ENCODE data around the gene TRPM2. TPM values are rescaled to one million over a fixed set of nuclear protein-coding genes. Genes with fewer than 3 reads are reported as not detected.

The TRPM2 gene
- total and polyA plus RNA-seq, 4 experiments from 2014 or later: 0.37 to 1.7 (median 1.3) TPM; not detected in 1

GRCh38 chr21:44331209-44331608, 22.2 kb upstream of the TRPM2 start:
- CTCF ChIA-PET (ENCODE audit: partially characterized antibody): interaction anchor here (0.9 kb wide), 1 partner anchor 150 kb away, joined by 3 read pairs; no protein-coding TSS in a partner anchor
- H3K9me3 Mint-ChIP-seq: peaks cover 0 to 3% (median 0%) of the 10 kb centered on the region in 8 donors
- no peaks in the 10 kb centered on the region for H3K27me3 Mint-ChIP-seq
- no peak overlapping the region for H3K4me3 ChIP-seq (ENCODE audit: low read length in 2 of 2)
- H3K4me1 ChIP-seq (ENCODE audit: insufficient read depth, low read length): no peaks in the 10 kb centered on the region
- H3K27ac Mint-ChIP-seq: no peak overlapping the region
- no peaks in the 10 kb centered on the region for H3K9me3 ChIP-seq (ENCODE audit: control insufficient read depth in 1 of 2, low read length in 2 of 2)
- peaks cover 0 to 6% of the 10 kb centered on the region in 2 donors for H3K36me3 Mint-ChIP-seq
- intact Hi-C loops (cut with micrococcal nuclease): loop anchor here (10.0 kb wide), 1 partner anchor 484 kb away; the partner anchor contains the start of gene SUMO3
- H3K36me3 ChIP-seq (ENCODE audit: insufficient read depth, low read length): peaks cover 1% of the 10 kb centered on the region
- POLR2A ChIA-PET (ENCODE audit: partially characterized antibody): interaction anchor here (2.1 kb wide), 1 partner anchor 8 kb away, joined by 5 read pairs; the partner anchor contains the start of gene CFAP410
- H3K27ac ChIP-seq (ENCODE audit: low read depth, low read length): no peak overlapping the region
- DNase-seq: no peak
- no peak overlapping the region for H3K4me3 Mint-ChIP-seq
- peaks cover 0 to 5% (median 2%) of the 10 kb centered on the region in 4 donors for H3K4me1 Mint-ChIP-seq
- H3K27me3 ChIP-seq (ENCODE audit: insufficient read depth, low read length): no peaks in the 10 kb centered on the region

- Mint-ChIP-seq H3K4me1 (peaks cover 0 to 5% (median 2%) of the 10 kb centered on the region in 4 donors), H3K4me3 (no peak overlapping the region), H3K27me3 (no peaks in the 10 kb centered on the region), H3K9me3 (peaks cover 0 to 3% (median 0%) of the 10 kb centered on the region in 8 donors), H3K36me3 (peaks cover 0 to 9% of the 10 kb centered on the region in 2 donors), H3K27ac (peak overlapping the region in 2 of 7 donors; percentile 55 to 70)
- intact Hi-C loops (cut with micrococcal nuclease): loop anchor here (10.0 kb wide), 1 partner anchor 483 kb away; the partner anchor contains the start of gene SUMO3
- H3K27ac ChIP-seq (ENCODE audit: low read depth, low read length): no peak overlapping the region
- no peak for DNase-seq
- no peaks in the 10 kb centered on the region for H3K4me1 ChIP-seq (ENCODE audit: insufficient read depth, low read length)
- no peaks in the 10 kb centered on the region for H3K9me3 ChIP-seq (ENCODE audit: control insufficient read depth in 1 of 2, low read length in 2 of 2)
- ChIA-PET CTCF (ENCODE audit: partially characterized antibody) (interaction anchor here (0.9 kb wide), 1 partner anchor 149 kb away, joined by 3 read pairs; no protein-coding TSS in a partner anchor), POLR2A (ENCODE audit: partially characterized antibody) (no interaction called here)
- H3K4me3 ChIP-seq (ENCODE audit: low read length in 2 of 2): no peak overlapping the region
- H3K27me3 ChIP-seq (ENCODE audit: insufficient read depth, low read length): no peaks in the 10 kb centered on the region
- peaks cover 5% of the 10 kb centered on the region for H3K36me3 ChIP-seq (ENCODE audit: insufficient read depth, low read length)
Observed at GRCh38 chr21:44331650-44332307, 21.6 kb upstream of the TRPM2 start.

GRCh38 chr21:44332383-44332782, 21.0 kb upstream of the TRPM2 start:
- no peaks in the 10 kb centered on the region for H3K9me3 ChIP-seq (ENCODE audit: control insufficient read depth in 1 of 2, low read length in 2 of 2)
- Mint-ChIP-seq H3K4me3 (no peak overlapping the region), H3K36me3 (peaks cover 0 to 12% of the 10 kb centered on the region in 2 donors), H3K9me3 (peaks cover 0 to 5% (median 0%) of the 10 kb centered on the region in 8 donors), H3K27ac (peak overlapping the region in 1 of 7 donors; percentile 55), H3K27me3 (no peaks in the 10 kb centered on the region), H3K4me1 (peaks cover under 1 to 5% (median 4%) of the 10 kb centered on the region in 4 donors)
- intact Hi-C loops (cut with micrococcal nuclease): loop anchor here (10.0 kb wide), 1 partner anchor 482 kb away; the partner anchor contains the start of gene SUMO3
- DNase-seq: no peak
- H3K4me1 ChIP-seq (ENCODE audit: insufficient read depth, low read length): no peaks in the 10 kb centered on the region
- no peak overlapping the region for H3K27ac ChIP-seq (ENCODE audit: low read depth, low read length)
- H3K36me3 ChIP-seq (ENCODE audit: insufficient read depth, low read length): peaks cover 5% of the 10 kb centered on the region
- ChIA-PET CTCF (ENCODE audit: partially characterized antibody) (no interaction called here), POLR2A (ENCODE audit: partially characterized antibody) (no interaction called here)
- no peak overlapping the region for H3K4me3 ChIP-seq (ENCODE audit: low read length in 2 of 2)
- no peaks in the 10 kb centered on the region for H3K27me3 ChIP-seq (ENCODE audit: insufficient read depth, low read length)

- Histone ChIP-seq H3K9me3 (ENCODE audit: control insufficient read depth in 1 of 2, low read length in 2 of 2) (no peaks in the 10 kb centered on the region), H3K27me3 (ENCODE audit: insufficient read depth, low read length) (no peaks in the 10 kb centered on the region), H3K4me1 (ENCODE audit: insufficient read depth, low read length) (peaks cover under 1% of the 10 kb centered on the region), H3K27ac (ENCODE audit: low read depth, low read length) (no peak overlapping the region), H3K36me3 (ENCODE audit: insufficient read depth, low read length) (peaks cover 5% of the 10 kb centered on the region), H3K4me3 (ENCODE audit: low read length in 2 of 2) (no peak overlapping the region)
- ChIA-PET POLR2A (ENCODE audit: partially characterized antibody) (no interaction called here), CTCF (ENCODE audit: partially characterized antibody) (no interaction called here)
- Mint-ChIP-seq H3K27me3 (no peaks in the 10 kb centered on the region), H3K9me3 (peaks cover 0 to 11% (median 0%) of the 10 kb centered on the region in 8 donors), H3K27ac (peak overlapping the region in 2 of 7 donors; percentile 11 to 53), H3K4me1 (peaks cover 6 to 11% (median 8%) of the 10 kb centered on the region in 4 donors), H3K4me3 (no peak overlapping the region), H3K36me3 (peaks cover 0 to 17% of the 10 kb centered on the region in 2 donors)
- intact Hi-C loops (cut with micrococcal nuclease): loop anchor here (10.0 kb wide), 1 partner anchor 482 kb away; the partner anchor contains the start of gene SUMO3
- no peak for DNase-seq
Observed at GRCh38 chr21:44332965-44333364, 20.5 kb upstream of the TRPM2 start.

- H3K4me3 Mint-ChIP-seq: no peak overlapping the region
- H3K4me1 Mint-ChIP-seq: peaks cover 6 to 16% (median 9%) of the 10 kb centered on the region in 4 donors
- no peaks in the 10 kb centered on the region for H3K27me3 Mint-ChIP-seq
- H3K27ac Mint-ChIP-seq: peak overlapping the region in 1 of 7 donors; percentile 11
- Histone ChIP-seq H3K4me3 (ENCODE audit: low read length in 2 of 2) (no peak overlapping the region), H3K36me3 (ENCODE audit: insufficient read depth, low read length) (peaks cover 5% of the 10 kb centered on the region), H3K27ac (ENCODE audit: low read depth, low read length) (no peak overlapping the region), H3K9me3 (ENCODE audit: control insufficient read depth in 1 of 2, low read length in 2 of 2) (no peaks in the 10 kb centered on the region), H3K4me1 (ENCODE audit: insufficient read depth, low read length) (peaks cover 5% of the 10 kb centered on the region), H3K27me3 (ENCODE audit: insufficient read depth, low read length) (no peaks in the 10 kb centered on the region)
- peaks cover 0 to 20% of the 10 kb centered on the region in 2 donors for H3K36me3 Mint-ChIP-seq
- peaks cover 0 to 14% (median 0%) of the 10 kb centered on the region in 8 donors for H3K9me3 Mint-ChIP-seq
- intact Hi-C loops (cut with micrococcal nuclease): loop anchor here (10.0 kb wide), 1 partner anchor 481 kb away; the partner anchor contains the start of gene SUMO3
- CTCF ChIA-PET (ENCODE audit: partially characterized antibody): no interaction called here
- DNase-seq: no peak
- POLR2A ChIA-PET (ENCODE audit: partially characterized antibody): no interaction called here
Observed at GRCh38 chr21:44333509-44334328, 19.7 kb upstream of the TRPM2 start.

- no peaks in the 10 kb centered on the region for H3K27me3 Mint-ChIP-seq
- H3K36me3 Mint-ChIP-seq: peaks cover 0 to 26% of the 10 kb centered on the region in 2 donors
- POLR2A ChIA-PET (ENCODE audit: partially characterized antibody): interaction anchor here (0.8 to 1.1 kb wide), 2 partner anchors 8 to 249 kb away, joined by 5 to 9 read pairs; no protein-coding TSS in a partner anchor
- H3K27ac ChIP-seq (ENCODE audit: low read depth, low read length): no peak overlapping the region
- peaks cover 0 to 14% (median 0%) of the 10 kb centered on the region in 8 donors for H3K9me3 Mint-ChIP-seq
- DNase-seq: no peak
- H3K4me1 Mint-ChIP-seq: peaks cover 7 to 22% (median 10%) of the 10 kb centered on the region in 4 donors
- H3K4me3 Mint-ChIP-seq: no peak overlapping the region
- H3K4me1 ChIP-seq (ENCODE audit: insufficient read depth, low read length): peaks cover 5% of the 10 kb centered on the region
- H3K27ac Mint-ChIP-seq: peak overlapping the region in 1 of 7 donors; percentile 55
- no peak overlapping the region for H3K4me3 ChIP-seq (ENCODE audit: low read length in 2 of 2)
- H3K36me3 ChIP-seq (ENCODE audit: insufficient read depth, low read length): peaks cover 5% of the 10 kb centered on the region
- H3K27me3 ChIP-seq (ENCODE audit: insufficient read depth, low read length): no peaks in the 10 kb centered on the region
- intact Hi-C loops (cut with micrococcal nuclease): loop anchor here (5.0 to 10.0 kb wide), 2 partner anchors 480 to 1362 kb away; partner anchors contain the start of genes PKNOX1 and SUMO3
- H3K9me3 ChIP-seq (ENCODE audit: control insufficient read depth in 1 of 2, low read length in 2 of 2): no peaks in the 10 kb centered on the region
- CTCF ChIA-PET (ENCODE audit: partially characterized antibody): no interaction called here
Observed at GRCh38 chr21:44334329-44335030, 18.9 kb upstream of the TRPM2 start.
